Nephron (organoid): ENCODE results near the gene SLC16A11.

Source experiments
- H3K27ac Mint-ChIP-seq, 3 experiments: 2 replicates each; pipeline ENCODE4 v1.8.0; 2020; ENCODE audit warnings: mixed read lengths in 3 of 3, mild to moderate bottlenecking in 2 of 3, moderate library complexity in 1 of 3
- H3K27me3 Mint-ChIP-seq: 2 replicates; pipeline ENCODE4 v1.8.0; 2021; ENCODE audit warnings: low read depth, mild to moderate bottlenecking, moderate library complexity, mixed read lengths
- H3K36me3 Mint-ChIP-seq: 2 replicates; pipeline ENCODE4 v1.8.0; 2020; ENCODE audit warnings: low read depth, mixed read lengths
- H3K4me1 Mint-ChIP-seq: 2 replicates; pipeline ENCODE4 v1.8.0; 2020; ENCODE audit warnings: mixed read lengths
- H3K4me3 Mint-ChIP-seq, 3 experiments: 2 replicates each; pipeline ENCODE4 v1.8.0; 2020; ENCODE audit warnings: mild to moderate bottlenecking in 3 of 3, mixed read lengths in 3 of 3, moderate library complexity in 2 of 3
- H3K9me3 Mint-ChIP-seq: 2 replicates; pipeline ENCODE4 v1.8.0; 2020; ENCODE audit warnings: mixed read lengths
- CTCF ChIP-seq, 3 experiments: fragments of 200-600 bp; sonication (generic); IDR thresholded peaks; one replicate each; pipeline ENCODE4 v1.5.0; 2021; ENCODE audit warnings: antibody characterized with exemption in 3 of 3; ENCODE audit not compliant: unreplicated experiment in 3 of 3

The SLC16A11 gene

GRCh38 chr17:7080456-7081041 lies 36.7 kb upstream of the SLC16A11 start:
- peaks cover 2% of the 10 kb centered on the region for H3K9me3 Mint-ChIP-seq
- TF ChIP-seq CTCF (IDR thresholded peaks at IDR 0.05; ENCODE audit: unreplicated experiment in 3 of 3) = no peak
- no peaks in the 10 kb centered on the region for H3K36me3 Mint-ChIP-seq
- peaks cover 7% of the 10 kb centered on the region for H3K4me1 Mint-ChIP-seq
- H3K27ac Mint-ChIP-seq = no peak overlapping the region
- peaks cover 18% of the 10 kb centered on the region for H3K27me3 Mint-ChIP-seq
- no peak overlapping the region for H3K4me3 Mint-ChIP-seq

GRCh38 chr17:7079581-7080455 lies 35.9 kb upstream of the SLC16A11 start, which contains the start of gene CLEC10A:
Gene CLEC10A (minus strand): TSS chr17:7080251. CDS start chr17:7078812, 1,439 bp downstream.
- H3K36me3 Mint-ChIP-seq = no peaks in the 10 kb centered on the region
- H3K27me3 Mint-ChIP-seq = peaks cover 18% of the 10 kb centered on the region
- H3K9me3 Mint-ChIP-seq = peaks cover 2% of the 10 kb centered on the region
- TF ChIP-seq CTCF (IDR thresholded peaks at IDR 0.05; ENCODE audit: unreplicated experiment in 3 of 3) = no peak
- H3K4me3 Mint-ChIP-seq = no peak within 1 kb of the TSS
- peaks cover 7% of the 10 kb centered on the region for H3K4me1 Mint-ChIP-seq
- no peak within 1 kb of the TSS for H3K27ac Mint-ChIP-seq

- no peak for TF ChIP-seq CTCF (IDR thresholded peaks at IDR 0.05; ENCODE audit: unreplicated experiment in 3 of 3)
- Mint-ChIP-seq H3K27ac (no peak overlapping the region), H3K4me1 (peaks cover 7% of the 10 kb centered on the region), H3K9me3 (peaks cover 2% of the 10 kb centered on the region), H3K4me3 (no peak overlapping the region), H3K27me3 (peaks cover 19% of the 10 kb centered on the region), H3K36me3 (no peaks in the 10 kb centered on the region)
These were observed 34.8 kb upstream of the SLC16A11 start for GRCh38 chr17:7078711-7079110.

GRCh38 chr17:7077911-7078546 lies 34.1 kb upstream of the SLC16A11 start:
- H3K4me1 Mint-ChIP-seq = peaks cover 7% of the 10 kb centered on the region
- H3K27me3 Mint-ChIP-seq = peaks cover 20% of the 10 kb centered on the region
- H3K4me3 Mint-ChIP-seq = no peak overlapping the region
- no peak for TF ChIP-seq CTCF (IDR thresholded peaks at IDR 0.05; ENCODE audit: unreplicated experiment in 3 of 3)
- H3K36me3 Mint-ChIP-seq = no peaks in the 10 kb centered on the region
- H3K27ac Mint-ChIP-seq = no peak overlapping the region
- peaks cover 2% of the 10 kb centered on the region for H3K9me3 Mint-ChIP-seq

- Mint-ChIP-seq H3K27me3 (peaks cover 34% of the 10 kb centered on the region), H3K4me1 (no peaks in the 10 kb centered on the region), H3K36me3 (no peaks in the 10 kb centered on the region), H3K9me3 (no peaks in the 10 kb centered on the region), H3K4me3 (no peak overlapping the region), H3K27ac (no peak overlapping the region)
- no peak for TF ChIP-seq CTCF (IDR thresholded peaks at IDR 0.05; ENCODE audit: unreplicated experiment in 3 of 3)
These were observed 31.0 kb upstream of the SLC16A11 start for GRCh38 chr17:7074931-7075330.
